ENCODE measurements around the gene ZCRB1.

ZCRB1 gene

DNA sequence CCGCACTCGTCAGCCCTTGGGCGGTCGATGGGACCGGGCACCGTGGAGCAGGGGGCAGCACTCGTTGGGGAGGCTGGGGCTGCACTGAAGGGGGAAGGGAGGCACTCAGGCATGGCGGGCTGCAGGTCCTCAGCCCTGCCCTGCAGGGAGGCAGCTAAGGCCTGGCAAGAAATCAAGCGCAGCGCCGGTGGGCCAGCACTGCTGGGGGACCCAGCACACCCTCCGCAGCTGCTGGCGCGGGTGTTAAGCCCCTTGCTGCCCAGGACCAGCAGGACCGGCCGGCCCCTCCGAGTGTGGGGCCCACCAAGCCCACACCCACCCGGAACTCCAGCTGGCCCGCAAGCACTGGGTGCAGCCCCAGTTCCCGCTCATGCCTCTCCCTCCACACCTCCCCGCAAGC, 52.2 kb downstream of the ZCRB1 start:
- TF ChIP-seq, protein P1, sequence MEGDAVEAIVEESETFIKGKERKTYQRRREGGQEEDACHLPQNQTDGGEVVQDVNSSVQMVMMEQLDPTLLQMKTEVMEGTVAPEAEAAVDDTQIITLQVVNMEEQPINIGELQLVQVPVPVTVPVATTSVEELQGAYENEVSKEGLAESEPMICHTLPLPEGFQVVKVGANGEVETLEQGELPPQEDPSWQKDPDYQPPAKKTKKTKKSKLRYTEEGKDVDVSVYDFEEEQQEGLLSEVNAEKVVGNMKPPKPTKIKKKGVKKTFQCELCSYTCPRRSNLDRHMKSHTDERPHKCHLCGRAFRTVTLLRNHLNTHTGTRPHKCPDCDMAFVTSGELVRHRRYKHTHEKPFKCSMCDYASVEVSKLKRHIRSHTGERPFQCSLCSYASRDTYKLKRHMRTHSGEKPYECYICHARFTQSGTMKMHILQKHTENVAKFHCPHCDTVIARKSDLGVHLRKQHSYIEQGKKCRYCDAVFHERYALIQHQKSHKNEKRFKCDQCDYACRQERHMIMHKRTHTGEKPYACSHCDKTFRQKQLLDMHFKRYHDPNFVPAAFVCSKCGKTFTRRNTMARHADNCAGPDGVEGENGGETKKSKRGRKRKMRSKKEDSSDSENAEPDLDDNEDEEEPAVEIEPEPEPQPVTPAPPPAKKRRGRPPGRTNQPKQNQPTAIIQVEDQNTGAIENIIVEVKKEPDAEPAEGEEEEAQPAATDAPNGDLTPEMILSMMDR (IDR thresholded peaks at IDR 0.05), result no peak
- Mint-ChIP-seq H3K27me3 (ENCODE audit: low read depth, poor library complexity) (peaks cover 6% of the 10 kb centered on the region), H3K9me3 (peaks cover 18% of the 10 kb centered on the region), H3K27ac (no peak overlapping the region), H3K4me1 (peaks cover 18% of the 10 kb centered on the region), H3K4me3 (no peak overlapping the region), H3K36me3 (ENCODE audit: low read depth) (peaks cover 6% of the 10 kb centered on the region)
- DNase-seq, result no peak

DNA sequence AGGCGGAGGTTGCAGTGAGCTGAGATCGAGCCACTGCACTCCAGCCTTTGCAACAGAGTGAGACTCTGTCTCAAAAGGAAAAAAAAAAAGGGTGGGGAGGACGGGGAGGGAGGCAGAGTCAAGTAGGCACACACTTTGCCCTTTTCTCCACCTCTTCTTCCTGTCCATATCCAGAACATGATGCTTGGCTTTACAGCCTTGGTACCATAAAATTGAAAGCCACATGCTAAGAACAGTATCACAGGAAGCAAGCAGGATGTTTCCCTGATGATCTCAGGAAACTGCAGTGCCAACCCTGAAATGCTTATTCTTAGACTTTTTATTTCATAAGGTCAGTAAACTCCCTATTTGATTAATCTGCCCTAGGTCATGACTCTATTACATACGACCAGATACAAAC, 55.3 kb downstream of the ZCRB1 start:
- no peak for DNase-seq
- peaks cover 22% of the 10 kb centered on the region for H3K4me1 Mint-ChIP-seq
- H3K27ac Mint-ChIP-seq, result no peak overlapping the region
- H3K9me3 Mint-ChIP-seq, result peaks cover 17% of the 10 kb centered on the region
- TF ChIP-seq, protein P1 (IDR thresholded peaks at IDR 0.05), result no peak
- H3K4me3 Mint-ChIP-seq, result no peak overlapping the region
- H3K36me3 Mint-ChIP-seq (ENCODE audit: low read depth), result peaks cover 6% of the 10 kb centered on the region
- peaks cover 7% of the 10 kb centered on the region for H3K27me3 Mint-ChIP-seq (ENCODE audit: low read depth, poor library complexity)

- TF ChIP-seq, protein P1 (IDR thresholded peaks at IDR 0.05), result no peak
- Mint-ChIP-seq H3K27me3 (ENCODE audit: low read depth, poor library complexity) (peaks cover 7% of the 10 kb centered on the region), H3K9me3 (peaks cover 2% of the 10 kb centered on the region), H3K36me3 (ENCODE audit: low read depth) (peaks cover 3% of the 10 kb centered on the region), H3K27ac (peak overlapping the region; percentile 61), H3K4me3 (no peak overlapping the region), H3K4me1 (peaks cover 20% of the 10 kb centered on the region)
- no peak for DNase-seq
Measured at GRCh38 chr12:42267413-42268190, 58.3 kb downstream of the ZCRB1 start.

GRCh38 chr12:42266579-42267230, 59.2 kb downstream of the ZCRB1 start:
- DNase-seq, result no peak
- H3K9me3 Mint-ChIP-seq, result no peaks in the 10 kb centered on the region
- no peaks in the 10 kb centered on the region for H3K36me3 Mint-ChIP-seq (ENCODE audit: low read depth)
- no peak overlapping the region for H3K27ac Mint-ChIP-seq
- TF ChIP-seq, protein P1 (IDR thresholded peaks at IDR 0.05), result no peak
- no peak overlapping the region for H3K4me3 Mint-ChIP-seq
- H3K27me3 Mint-ChIP-seq (ENCODE audit: low read depth, poor library complexity), result peaks cover 5% of the 10 kb centered on the region
- peaks cover 18% of the 10 kb centered on the region for H3K4me1 Mint-ChIP-seq

DNA sequence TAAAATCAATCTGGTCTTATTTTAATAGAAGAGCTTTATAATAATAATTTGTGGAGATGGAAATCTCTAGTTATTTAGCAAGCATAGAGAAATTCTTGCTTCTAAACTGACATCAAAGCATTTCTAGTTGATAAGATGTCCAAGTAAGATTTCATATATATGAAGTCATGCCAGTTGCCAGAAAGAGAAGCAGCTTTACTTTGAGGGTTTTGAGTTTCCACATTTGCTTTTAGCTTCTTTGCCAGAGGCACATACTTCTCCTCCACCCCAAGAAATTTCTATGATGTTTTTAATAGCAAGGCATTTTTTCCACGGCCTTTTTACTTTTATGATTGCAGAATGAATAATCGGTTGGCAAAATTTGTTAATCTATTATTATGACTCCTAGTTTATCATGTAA, 63.6 kb downstream of the ZCRB1 start:
- DNase-seq, result no peak
- H3K27me3 Mint-ChIP-seq (ENCODE audit: low read depth, poor library complexity), result no peaks in the 10 kb centered on the region
- H3K27ac Mint-ChIP-seq, result no peak overlapping the region
- H3K4me3 Mint-ChIP-seq, result no peak overlapping the region
- no peaks in the 10 kb centered on the region for H3K36me3 Mint-ChIP-seq (ENCODE audit: low read depth)
- peaks cover 2% of the 10 kb centered on the region for H3K4me1 Mint-ChIP-seq
- TF ChIP-seq, protein P1 (IDR thresholded peaks at IDR 0.05), result no peak
- no peaks in the 10 kb centered on the region for H3K9me3 Mint-ChIP-seq

Data from nephron progenitor cell (in vitro differentiated cells).